HEK293 (cell line): ENCODE results near the gene MUS81.

Source experiments
- CTCF ChIA-PET: fragments of 350-600 bp; formaldehyde crosslinking; extraction: SDS; loops from one replicate; lab custom pipeline; 2021; ENCODE audit warnings: antibody characterized with exemption; lab: Yijun Ruan, JAX
- POLR2A ChIA-PET: fragments of 300-600 bp; formaldehyde crosslinking; extraction: SDS; loops from one replicate; lab custom pipeline; 2020; ENCODE audit warnings: antibody characterized with exemption, inconsistent platforms; lab: Yijun Ruan, JAX
- H3K27ac ChIP-seq: fragments of 200-500 bp; sonication (Bioruptor generic); 2 replicates; pipeline ENCODE4 v1.5.1; 2014; ENCODE audit warnings: low read depth, low read length, control low read depth, inconsistent platforms; ENCODE audit errors: extremely low read depth
- H3K36me3 ChIP-seq, 2 experiments: fragments of 200-500 bp in 1 of 2; sonication (Bioruptor generic) in 1 of 2; 1 replicate in 1 of 2; 2 replicates in 1 of 2; pipeline ENCODE4 v1.5.1; 2014 to 2017; ENCODE audit warnings: inconsistent platforms in 2 of 2, low read length in 2 of 2; ENCODE audit not compliant: control insufficient read depth in 2 of 2, insufficient read depth in 1 of 2
- H3K4me1 ChIP-seq: fragments of 200-500 bp; sonication (Bioruptor generic); 2 replicates; pipeline ENCODE4 v1.5.1; 2014; ENCODE audit warnings: mild to moderate bottlenecking, low read length, inconsistent platforms; ENCODE audit not compliant: control insufficient read depth, insufficient read depth
- H3K4me3 ChIP-seq: 2 replicates; pipeline ENCODE4 v1.5.1; 2011; ENCODE audit warnings: low read depth, mild to moderate bottlenecking, control low read depth, low read length, moderate library complexity
- H3K9me3 ChIP-seq: fragments of 200-500 bp; sonication (Bioruptor generic); 2 replicates; pipeline ENCODE4 v1.5.1; 2014; ENCODE audit warnings: low read depth, low read length, inconsistent platforms; ENCODE audit not compliant: control insufficient read depth, insufficient read depth
- CTCF ChIP-seq: fragments of 450-650 bp; formaldehyde crosslinking; IDR thresholded peaks from 2 replicates; pipeline ENCODE4 v1.5.1; 2016; ENCODE audit warnings: missing biosample characterization, missing genetic modification characterization
- GLIS1 ChIP-seq: fragments of 450-650 bp; formaldehyde crosslinking; IDR thresholded peaks from 2 replicates; pipeline ENCODE4 v1.5.1; 2016; ENCODE audit warnings: missing biosample characterization, missing genetic modification characterization
- KLF7 ChIP-seq: fragments of 450-650 bp; formaldehyde crosslinking; IDR thresholded peaks from 2 replicates; pipeline ENCODE4 v1.5.1; 2016; ENCODE audit warnings: missing biosample characterization, missing genetic modification characterization, borderline replicate concordance
- ZBTB49 ChIP-seq: fragments of 450-650 bp; formaldehyde crosslinking; IDR thresholded peaks from 2 replicates; pipeline ENCODE4 v1.5.1; 2016; ENCODE audit warnings: missing biosample characterization, missing genetic modification characterization, low read depth
- ZNF157 ChIP-seq: fragments of 450-650 bp; formaldehyde crosslinking; IDR thresholded peaks from 2 replicates; pipeline ENCODE4 v1.5.1; 2016; ENCODE audit warnings: missing biosample characterization, missing genetic modification characterization
- ZNF175 ChIP-seq: fragments of 450-650 bp; formaldehyde crosslinking; IDR thresholded peaks from 2 replicates; pipeline ENCODE4 v1.5.1; 2016; ENCODE audit warnings: missing biosample characterization, missing genetic modification characterization
- ZNF19 ChIP-seq: fragments of 450-650 bp; formaldehyde crosslinking; IDR thresholded peaks from 2 replicates; pipeline ENCODE4; 2016; ENCODE audit warnings: missing biosample characterization, missing genetic modification characterization, low read depth
- ZNF335 ChIP-seq: fragments of 450-650 bp; formaldehyde crosslinking; conservative IDR thresholded peaks from 2 replicates; pipeline ENCODE4 v1.5.1; 2016; ENCODE audit warnings: missing biosample characterization, missing genetic modification characterization
- ZNF529 ChIP-seq: fragments of 450-650 bp; formaldehyde crosslinking; IDR thresholded peaks from 2 replicates; pipeline ENCODE4 v1.5.1; 2017; ENCODE audit warnings: missing genetic modification characterization, missing biosample characterization; ENCODE audit not compliant: insufficient replicate concordance
- ZNF555 ChIP-seq: fragments of 450-650 bp; formaldehyde crosslinking; conservative IDR thresholded peaks from 2 replicates; pipeline ENCODE4 v1.5.1; 2017; ENCODE audit warnings: missing biosample characterization, mild to moderate bottlenecking, missing genetic modification characterization, inconsistent platforms
- ZNF561 ChIP-seq: fragments of 450-650 bp; IDR thresholded peaks from 2 replicates; pipeline ENCODE4 v1.5.1; 2018; ENCODE audit warnings: missing biosample characterization, missing genetic modification characterization, borderline replicate concordance
- ZNF654 ChIP-seq: fragments of 450-650 bp; formaldehyde crosslinking; IDR thresholded peaks from 2 replicates; pipeline ENCODE4 v1.5.1; 2016; ENCODE audit warnings: low read depth, missing biosample characterization, missing genetic modification characterization
- ZNF707 ChIP-seq: fragments of 450-650 bp; formaldehyde crosslinking; IDR thresholded peaks from 2 replicates; pipeline ENCODE4 v1.5.1; 2016; ENCODE audit warnings: missing biosample characterization, missing genetic modification characterization
- ZNF768 ChIP-seq: fragments of 450-650 bp; formaldehyde crosslinking; IDR thresholded peaks from 2 replicates; pipeline ENCODE4 v1.5.1; 2018; ENCODE audit warnings: missing biosample characterization, mild to moderate bottlenecking, missing genetic modification characterization
- ZSCAN23 ChIP-seq: fragments of 450-650 bp; formaldehyde crosslinking; IDR thresholded peaks from 2 replicates; pipeline ENCODE4 v1.5.1; 2016; ENCODE audit warnings: missing biosample characterization, missing genetic modification characterization
- ZXDB ChIP-seq: fragments of 450-650 bp; formaldehyde crosslinking; IDR thresholded peaks from 2 replicates; pipeline ENCODE4 v1.5.1; 2016; ENCODE audit warnings: missing biosample characterization, missing genetic modification characterization

MUS81 gene

GRCh38 chr11:65849366-65849765 lies 10.9 kb upstream of the MUS81 start:
- Histone ChIP-seq H3K36me3 (peaks cover 0 to 32% of the 10 kb centered on the region in 2 experiments; a peak in 1 of 3 replicates), H3K27ac (no peak overlapping the region), H3K4me1 (no peaks in the 10 kb centered on the region), H3K9me3 (no peaks in the 10 kb centered on the region), H3K4me3 (no peak overlapping the region)
- TF ChIP-seq ZXDB (tag by site-specific recombination) (no peak), ZNF19 (tag by site-specific recombination) (no peak), ZNF175 (tag by site-specific recombination) (no peak), ZNF654 (no peak), ZNF529 (no peak), ZSCAN23 (no peak)
- POLR2A ChIA-PET: interaction anchor here (1.0 to 4.3 kb wide), 5 partner anchors 9 to 22 kb away, joined by 3 to 33 read pairs (median 3); partner anchors contain the start of genes CFL1, MUS81 and SNX32
- CTCF ChIA-PET: interaction anchor here (2.3 to 4.5 kb wide), 2 partner anchors 11 to 36 kb away, joined by 9 to 22 read pairs; partner anchors contain the start of gene MUS81

- Histone ChIP-seq H3K27ac (no peak overlapping the region), H3K4me1 (no peaks in the 10 kb centered on the region), H3K36me3 (peaks cover 0 to 36% of the 10 kb centered on the region in 2 experiments; a peak in 1 of 3 replicates), H3K9me3 (no peaks in the 10 kb centered on the region), H3K4me3 (no peak overlapping the region)
- ChIA-PET CTCF (interaction anchor here (0.8 to 4.5 kb wide), 4 partner anchors 10 to 35 kb away, joined by 3 to 22 read pairs (median 6); partner anchors contain the start of genes MUS81 and SNX32), POLR2A (interaction anchor here (1.0 to 4.3 kb wide), 5 partner anchors 8 to 23 kb away, joined by 3 to 33 read pairs (median 3); partner anchors contain the start of genes CFL1, MUS81 and SNX32)
- TF ChIP-seq ZNF335 (tag by site-specific recombination): no peak
- TF ChIP-seq CTCF (tag by site-specific recombination): no peak
- no peak for TF ChIP-seq KLF7 (tag by site-specific recombination)
- TF ChIP-seq ZBTB49 (tag by site-specific recombination): no peak
- no peak for TF ChIP-seq ZNF561 (tag by site-specific recombination)
- no peak for TF ChIP-seq ZSCAN23
- TF ChIP-seq ZNF157 (tag by site-specific recombination): no peak
- no peak for TF ChIP-seq ZNF707 (tag by site-specific recombination)
- TF ChIP-seq GLIS1: no peak
- TF ChIP-seq ZNF768 (tag by site-specific recombination): no peak
Observed at GRCh38 chr11:65849771-65850216, 10.4 kb upstream of the MUS81 start.

- Histone ChIP-seq H3K4me3 (no peak overlapping the region), H3K27ac (no peak overlapping the region), H3K4me1 (no peaks in the 10 kb centered on the region), H3K9me3 (no peaks in the 10 kb centered on the region), H3K36me3 (peaks cover 0 to 43% of the 10 kb centered on the region in 2 experiments; a peak in 1 of 3 replicates)
- POLR2A ChIA-PET: interaction anchor here (0.5 to 4.3 kb wide), 8 partner anchors 8 to 439 kb away, joined by 3 to 33 read pairs (median 4); partner anchors contain the start of genes CFL1, MUS81, SNX32 and YIF1A
- CTCF ChIA-PET: interaction anchor here (0.6 to 4.5 kb wide), 13 partner anchors 8 to 196 kb away, joined by 3 to 22 read pairs (median 4); partner anchors contain the start of genes MUS81 and SNX32
- TF ChIP-seq ZNF561 (tag by site-specific recombination) (no peak), ZNF555 (tag by site-specific recombination) (no peak)
Observed at GRCh38 chr11:65850217-65851082, 9.8 kb upstream of the MUS81 start.
